HG02798 (cell line): ENCODE results near the gene HERC3.

Source experiments
- ATAC-seq: cut with Tn5 transposase; IDR thresholded peaks from one replicate; pipeline ENCODE4 v1.9.1; 2021; ENCODE audit warnings: mild to moderate bottlenecking; ENCODE audit not compliant: unreplicated experiment, poor library complexity

Gene HERC3

GRCh38 chr4:88706574-88706973 is 114.3 kb downstream of the HERC3 start:
- no peak for ATAC-seq

- ATAC-seq: no peak
Observed at GRCh38 chr4:88709989-88710388, 117.7 kb downstream of the HERC3 start.

GRCh38 chr4:88713782-88714181 is 121.5 kb downstream of the HERC3 start:
- ATAC-seq: no peak

GRCh38 chr4:88718098-88718497 is 125.8 kb downstream of the HERC3 start:
- ATAC-seq: no peak

GRCh38 chr4:88719381-88719780 is 127.1 kb downstream of the HERC3 start:
- no peak for ATAC-seq

GRCh38 chr4:88720451-88721428 is 128.5 kb downstream of the HERC3 start:
- no peak for ATAC-seq

- no peak for ATAC-seq
Observed at GRCh38 chr4:88722276-88722780, 130.0 kb downstream of the HERC3 start.

- no peak for ATAC-seq
Observed at GRCh38 chr4:88722828-88723227, 130.5 kb downstream of the HERC3 start.

GRCh38 chr4:88724406-88724805 is 132.1 kb downstream of the HERC3 start:
- no peak for ATAC-seq

- ATAC-seq: no peak
Observed at GRCh38 chr4:88725143-88725542, 132.9 kb downstream of the HERC3 start.

- no peak for ATAC-seq
Observed at GRCh38 chr4:88725986-88726385, 133.7 kb downstream of the HERC3 start.

- no peak for ATAC-seq
Observed at GRCh38 chr4:88728146-88728545, 135.9 kb downstream of the HERC3 start.

- ATAC-seq: no peak
Observed at GRCh38 chr4:88729146-88729760, 137.0 kb downstream of the HERC3 start.

GRCh38 chr4:88730811-88731210 is 138.5 kb downstream of the HERC3 start:
- no peak for ATAC-seq

- no peak for ATAC-seq
Observed at GRCh38 chr4:88731381-88731780, 139.1 kb downstream of the HERC3 start.

- ATAC-seq: no peak
Observed at GRCh38 chr4:88732714-88733368, 140.6 kb downstream of the HERC3 start.

GRCh38 chr4:88734403-88734949 is 142.2 kb downstream of the HERC3 start:
- ATAC-seq: no peak

- no peak for ATAC-seq
Observed at GRCh38 chr4:88735564-88735963, 143.3 kb downstream of the HERC3 start.

GRCh38 chr4:88736264-88736663 is 144.0 kb downstream of the HERC3 start:
- no peak for ATAC-seq

- ATAC-seq: peak; percentile 51
Observed at GRCh38 chr4:88737307-88737941, 145.1 kb downstream of the HERC3 start.
